Activated CD4-positive, CD25-positive, alpha-beta regulatory T cell treated with anti-CD3 and anti-CD28 coated beads, Interleukin-2, amount 50 U/mL, for 16 hours (primary cell): ENCODE measurements around the gene RDH12.
"Not testable (repeated sequence)": the region's sequence is repeated elsewhere in the genome, so short reads cannot be mapped to it uniquely, and the experiment has no call there.

Experiments
- DNase-seq: peaks from one replicate; pipeline ENCODE4 v3.0.0-alpha.2; 2020; ENCODE audit warnings: low read depth, low spot score

Gene RDH12

DNA sequence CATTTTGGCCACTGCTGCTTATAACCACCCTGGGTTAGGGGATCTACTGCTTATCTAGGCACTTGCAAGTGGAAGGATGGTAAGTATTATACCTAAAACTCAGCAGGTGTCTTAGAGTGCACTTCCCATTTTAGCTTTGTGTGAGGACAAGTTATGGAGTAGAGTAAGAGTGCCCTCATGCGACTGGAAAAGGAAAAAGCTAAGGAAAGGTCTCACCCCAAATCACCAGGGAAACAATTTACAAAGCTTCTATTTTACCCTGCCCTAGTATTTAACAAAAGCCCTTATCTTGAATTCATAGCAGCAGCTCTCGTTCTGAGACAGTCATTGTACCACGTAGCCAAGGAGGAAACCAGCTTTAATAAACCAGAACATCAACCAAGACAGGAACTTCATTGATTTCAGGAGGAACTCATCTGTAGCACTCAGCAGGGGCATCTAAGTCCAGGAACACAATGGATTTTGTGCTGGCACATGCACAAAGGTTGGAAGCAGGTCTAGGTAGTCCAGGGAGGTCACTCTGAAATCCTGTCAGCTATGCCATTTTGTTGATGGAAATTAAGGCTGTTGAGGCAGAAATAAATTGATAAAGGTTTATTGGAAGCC lies 2.9 kb downstream of the RDH12 start:
- DNase-seq, result no peak

DNA sequence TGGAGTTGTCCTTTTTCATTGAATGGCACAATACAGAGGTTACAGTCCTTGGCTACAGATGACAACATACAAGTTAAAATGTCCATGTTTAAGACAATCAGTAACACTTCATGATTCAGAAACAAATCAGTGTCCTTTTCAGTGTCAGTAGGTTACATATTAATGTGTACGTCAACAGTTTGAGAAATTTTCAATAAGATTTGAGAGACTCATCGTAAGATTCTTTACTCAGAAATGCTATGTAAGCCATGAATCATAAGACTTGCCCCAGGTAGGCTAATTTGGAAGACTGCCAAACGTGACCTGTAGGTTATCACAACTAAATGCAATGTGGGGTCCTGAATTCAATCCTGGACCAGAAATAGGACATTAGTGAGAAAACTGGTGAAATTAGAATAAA lies 3.5 kb downstream of the RDH12 start:
- no peak for DNase-seq

DNA sequence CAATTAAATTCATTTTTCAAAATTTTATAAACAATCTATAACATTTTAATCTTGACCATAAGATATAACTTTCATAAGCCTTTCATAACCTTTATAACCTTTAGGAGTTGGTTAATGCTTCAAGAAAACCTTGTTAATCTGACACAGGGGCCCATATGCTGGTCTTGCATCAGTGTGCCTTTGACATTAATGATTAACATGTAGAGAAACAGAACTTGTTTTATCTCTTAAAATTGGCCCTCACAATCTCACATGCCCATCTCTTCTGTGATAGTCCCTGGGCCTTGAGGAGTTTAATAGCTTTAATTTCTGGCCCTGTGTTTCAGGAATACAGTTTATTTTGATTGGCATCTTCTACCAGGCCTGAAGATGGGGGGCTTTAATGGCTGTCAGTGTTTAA lies 7.7 kb downstream of the RDH12 start:
- DNase-seq, result not testable (repeated sequence)

DNA sequence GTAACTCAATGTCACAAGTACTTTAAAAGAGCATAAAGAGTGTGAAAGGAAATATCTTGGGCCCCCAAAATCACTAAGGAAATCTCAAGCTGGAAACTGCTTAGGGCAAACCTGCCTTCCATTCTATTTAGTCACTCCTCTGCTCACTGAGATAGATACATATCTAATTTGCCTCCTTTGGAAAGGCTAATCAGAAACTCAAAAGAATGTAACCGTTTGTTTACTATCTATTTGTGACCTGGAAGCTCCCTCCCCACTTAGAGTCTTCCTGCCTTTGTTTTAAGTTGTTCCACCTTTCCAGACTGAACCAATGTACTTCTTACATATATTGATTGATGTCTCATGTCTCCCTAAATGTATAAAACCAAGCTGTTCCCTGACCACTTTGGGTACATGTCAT lies 8.1 kb downstream of the RDH12 start:
- DNase-seq, result not testable (repeated sequence)

DNA sequence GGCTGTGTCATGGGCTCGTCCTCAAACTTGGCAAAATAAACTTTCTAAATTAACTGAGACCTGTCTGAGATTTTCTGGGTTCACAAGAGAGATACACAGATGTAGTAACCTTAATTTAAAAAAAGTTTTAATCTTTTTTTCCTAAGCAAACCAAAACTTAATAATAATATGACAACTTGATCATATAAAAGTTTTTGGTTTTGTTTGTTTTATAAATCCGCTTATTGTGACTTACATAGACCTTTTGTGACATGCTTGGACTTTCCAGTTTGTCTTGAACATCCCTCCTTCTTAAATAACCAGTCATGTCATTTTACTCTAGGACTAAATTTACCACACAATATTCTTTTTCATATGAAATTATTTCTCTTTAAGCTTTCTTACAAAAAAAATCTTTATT lies 8.5 kb downstream of the RDH12 start:
- no peak for DNase-seq

DNA sequence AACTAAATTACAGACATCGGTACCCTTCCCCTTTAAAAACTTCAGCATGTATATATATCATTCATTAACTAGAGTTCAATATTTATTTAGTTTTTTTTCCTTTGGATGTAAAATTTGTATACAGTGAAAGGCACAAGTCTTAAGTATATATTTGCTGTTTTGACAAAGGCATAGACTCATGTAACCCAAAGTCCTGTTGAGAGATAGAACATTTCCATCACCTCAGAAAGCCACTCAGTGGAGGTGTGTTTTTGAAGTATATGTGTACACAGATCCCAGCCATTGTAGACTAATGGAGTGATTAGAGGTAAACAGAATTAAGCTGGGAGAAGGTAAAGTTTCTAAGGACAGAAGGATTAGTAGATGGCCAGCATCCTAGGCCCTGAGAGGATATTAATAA lies 15.4 kb downstream of the RDH12 start:
- no peak for DNase-seq

DNA sequence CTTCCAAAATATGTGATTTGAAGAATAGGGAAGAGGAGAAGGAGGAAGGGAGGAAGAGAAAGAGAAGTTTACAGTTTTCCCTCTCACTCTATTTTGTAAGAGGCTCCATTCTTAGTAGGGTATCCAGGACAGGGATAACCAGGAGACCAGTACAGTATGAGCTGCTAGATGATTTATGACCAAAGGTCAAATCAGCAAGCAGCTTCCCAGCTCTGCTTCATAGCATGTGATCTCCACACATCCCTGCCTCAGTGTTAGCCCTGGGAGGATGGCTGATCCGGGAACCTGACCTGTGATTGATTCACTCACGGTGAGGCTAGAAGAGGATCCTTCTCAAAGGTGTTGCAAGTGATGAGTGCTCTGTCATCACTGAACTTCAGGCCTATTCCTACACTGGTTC lies 16.6 kb downstream of the RDH12 start:
- DNase-seq, result no peak

DNA sequence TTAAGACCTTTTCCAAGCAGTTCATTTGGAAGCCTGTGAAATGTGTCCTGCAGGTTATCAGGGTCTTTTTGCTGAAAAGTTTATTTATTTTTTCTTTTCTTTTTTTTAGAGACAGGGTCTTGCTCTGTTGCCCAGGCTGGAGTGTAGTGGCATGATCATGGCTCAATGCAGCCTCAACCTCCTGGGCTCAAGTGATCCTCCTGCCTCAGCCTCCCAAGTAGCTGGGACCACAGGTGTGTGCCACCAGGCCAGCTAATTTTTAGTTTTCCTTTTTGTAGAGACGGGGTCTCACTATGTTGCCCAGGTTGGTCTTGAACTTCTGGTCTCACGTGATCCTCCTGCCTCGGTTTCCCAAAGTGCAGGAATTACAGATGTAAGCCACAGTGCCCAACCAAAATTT lies 17.7 kb downstream of the RDH12 start:
- not testable (repeated sequence) for DNase-seq

DNA sequence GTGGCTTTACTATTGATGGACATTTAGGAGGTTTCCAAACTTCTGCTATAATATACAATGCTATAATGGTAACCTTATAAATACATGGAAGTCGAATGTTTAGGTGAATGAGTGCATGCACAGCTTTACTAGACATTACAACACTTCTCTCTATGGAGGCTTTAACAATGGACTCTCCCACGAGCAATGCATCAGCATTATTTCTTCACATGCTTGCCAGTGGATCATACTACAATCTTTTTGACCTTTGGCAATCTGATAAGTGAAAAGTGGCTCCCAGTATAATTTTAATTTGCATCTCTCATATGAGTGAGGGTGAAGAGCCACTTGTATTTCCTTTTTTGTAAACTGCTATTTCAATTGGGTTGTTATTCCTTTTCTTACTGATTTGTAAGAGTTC lies 18.2 kb downstream of the RDH12 start:
- DNase-seq, result no peak

DNA sequence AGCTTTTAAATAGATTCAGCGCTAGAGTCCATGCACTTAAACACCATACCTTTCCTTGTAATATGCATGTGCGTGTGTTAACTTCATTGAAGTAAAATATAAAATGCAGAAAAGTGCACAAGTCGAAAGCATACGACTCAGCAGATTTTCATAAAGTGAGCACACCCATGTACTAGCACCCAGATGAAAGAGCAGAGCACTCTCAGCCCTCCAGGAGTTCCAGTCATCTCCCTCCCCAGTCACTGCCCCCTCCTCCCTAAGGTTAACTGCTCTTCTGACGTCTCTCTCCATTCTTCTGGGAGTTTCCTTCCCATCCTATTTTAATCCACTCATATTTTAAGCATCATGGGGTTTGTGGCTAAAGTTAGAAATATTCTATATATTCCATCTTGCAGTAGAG lies 20.2 kb downstream of the RDH12 start:
- no peak for DNase-seq

DNA sequence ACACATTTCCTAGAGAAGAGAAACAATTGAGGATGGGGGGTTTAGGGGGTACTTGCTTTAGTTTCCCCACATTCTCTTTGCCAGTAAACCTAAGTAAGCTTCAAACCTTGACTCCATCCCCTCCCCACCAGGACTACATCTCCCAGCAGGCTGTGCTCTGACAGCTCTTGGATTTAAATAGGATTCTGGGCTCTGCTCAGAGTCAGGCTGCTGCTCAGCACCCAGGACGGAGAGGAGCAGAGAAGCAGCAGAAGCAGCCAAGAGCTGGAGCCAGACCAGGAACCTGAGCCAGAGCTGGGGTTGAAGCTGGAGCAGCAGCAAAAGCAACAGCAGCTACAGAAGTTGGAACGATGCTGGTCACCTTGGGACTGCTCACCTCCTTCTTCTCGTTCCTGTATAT lies 20.6 kb downstream of the RDH12 start:
- no peak for DNase-seq

DNA sequence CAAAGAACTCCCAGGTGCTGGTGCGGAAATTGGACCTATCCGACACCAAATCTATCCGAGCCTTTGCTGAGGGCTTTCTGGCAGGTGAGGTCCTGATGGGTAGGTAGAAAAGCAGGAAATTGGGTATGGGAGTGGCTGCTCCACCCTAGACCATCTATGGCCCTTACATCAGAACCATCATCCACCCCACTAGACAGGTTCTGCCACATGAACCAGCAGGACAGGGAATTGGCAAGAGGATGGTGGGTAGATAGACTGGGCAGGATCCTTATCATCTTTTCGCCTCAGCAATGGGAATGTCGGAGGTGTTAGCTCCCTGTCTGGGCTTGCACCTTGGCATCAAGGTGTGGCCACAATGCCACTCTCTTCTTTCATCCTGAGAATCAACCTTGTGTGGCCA lies 23.5 kb downstream of the RDH12 start:
- DNase-seq, result no peak

DNA sequence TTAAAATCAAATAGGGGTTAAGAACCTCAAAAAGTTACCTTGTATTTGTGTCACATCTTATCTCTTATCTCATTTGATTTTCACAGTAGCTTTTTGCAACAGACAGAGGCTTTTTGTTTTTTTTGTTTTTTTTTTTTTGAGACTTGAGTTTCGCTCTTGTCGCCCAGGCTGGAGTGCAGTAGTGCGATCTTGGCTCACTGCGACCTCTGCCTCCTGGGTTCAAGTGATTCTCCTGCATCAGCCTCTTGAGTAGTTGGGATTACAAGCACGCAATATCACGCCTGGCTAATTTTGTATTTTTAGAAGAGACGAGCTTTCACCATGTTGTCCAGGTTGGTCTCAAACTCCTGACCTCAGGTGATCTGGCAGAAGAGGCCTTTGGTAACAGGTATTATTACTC lies 25.7 kb downstream of the RDH12 start:
- no peak for DNase-seq

DNA sequence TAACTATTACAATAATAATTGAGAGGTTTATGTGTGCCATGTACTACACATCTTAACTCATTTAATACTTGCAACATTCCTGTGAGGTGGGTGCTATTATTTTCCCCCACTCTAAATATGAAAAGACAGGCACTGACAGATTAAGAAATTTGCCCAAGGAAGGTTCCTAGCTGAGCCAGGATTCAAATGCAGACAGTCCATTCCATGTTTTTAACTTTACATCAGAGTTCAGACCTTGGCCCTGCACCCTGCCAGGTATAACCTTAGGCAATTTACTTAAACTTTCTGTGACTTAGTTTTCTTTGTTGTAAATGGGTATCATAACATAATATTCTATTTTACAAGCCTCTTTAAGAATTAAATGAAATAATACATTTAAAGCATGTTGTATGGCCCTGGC lies 26.6 kb downstream of the RDH12 start:
- DNase-seq, result no peak

DNA sequence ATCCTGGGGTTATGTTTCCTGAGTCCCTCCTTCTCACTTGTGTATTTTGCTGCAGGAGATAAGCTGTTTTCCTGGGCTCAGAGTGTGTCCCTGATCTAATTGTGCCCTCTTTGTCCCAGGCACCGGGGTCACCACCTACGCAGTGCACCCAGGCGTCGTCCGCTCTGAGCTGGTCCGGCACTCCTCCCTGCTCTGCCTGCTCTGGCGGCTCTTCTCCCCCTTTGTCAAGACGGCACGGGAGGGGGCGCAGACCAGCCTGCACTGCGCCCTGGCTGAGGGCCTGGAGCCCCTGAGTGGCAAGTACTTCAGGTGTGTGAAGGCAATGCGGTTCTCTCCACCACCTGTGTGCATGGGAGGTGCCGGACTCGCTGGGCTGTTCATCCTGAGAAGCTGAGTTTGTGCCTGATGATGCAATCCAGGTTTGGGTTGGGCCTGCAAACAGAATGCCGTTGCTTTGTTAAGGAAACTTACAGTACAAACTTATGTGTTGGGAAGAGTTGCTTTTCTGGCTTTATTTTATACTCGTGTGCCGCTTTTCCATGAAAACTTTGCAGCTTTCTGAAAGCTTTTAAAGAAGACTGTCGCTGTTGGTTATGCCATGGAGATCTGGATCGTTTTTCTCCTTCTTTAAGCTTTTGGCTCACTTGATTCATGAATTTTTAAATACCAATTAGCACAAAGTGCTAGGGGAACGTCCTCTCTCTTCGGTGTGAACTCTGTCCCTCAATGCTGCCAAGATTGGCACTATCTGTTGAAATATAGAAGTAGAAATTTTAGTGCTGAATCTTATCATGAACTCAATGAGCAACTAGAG lies 27.6 kb downstream of the RDH12 start:
- no peak for DNase-seq

DNA sequence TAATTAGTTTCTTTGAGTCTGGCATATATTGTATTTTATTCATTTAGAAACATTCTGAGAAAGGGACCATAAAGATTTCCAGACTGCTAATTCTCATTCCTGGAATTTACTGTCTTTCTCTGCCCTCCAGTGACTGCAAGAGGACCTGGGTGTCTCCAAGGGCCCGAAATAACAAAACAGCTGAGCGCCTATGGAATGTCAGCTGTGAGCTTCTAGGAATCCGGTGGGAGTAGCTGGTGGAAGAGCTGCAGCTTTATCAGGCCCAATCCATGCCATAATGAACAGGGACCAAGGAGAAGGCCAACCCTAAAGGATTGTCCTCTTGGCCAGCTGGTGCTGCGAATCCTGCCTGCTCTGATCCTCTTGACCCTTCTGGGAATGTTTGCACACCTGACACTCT lies 31.9 kb downstream of the RDH12 start:
- DNase-seq, result no peak

DNA sequence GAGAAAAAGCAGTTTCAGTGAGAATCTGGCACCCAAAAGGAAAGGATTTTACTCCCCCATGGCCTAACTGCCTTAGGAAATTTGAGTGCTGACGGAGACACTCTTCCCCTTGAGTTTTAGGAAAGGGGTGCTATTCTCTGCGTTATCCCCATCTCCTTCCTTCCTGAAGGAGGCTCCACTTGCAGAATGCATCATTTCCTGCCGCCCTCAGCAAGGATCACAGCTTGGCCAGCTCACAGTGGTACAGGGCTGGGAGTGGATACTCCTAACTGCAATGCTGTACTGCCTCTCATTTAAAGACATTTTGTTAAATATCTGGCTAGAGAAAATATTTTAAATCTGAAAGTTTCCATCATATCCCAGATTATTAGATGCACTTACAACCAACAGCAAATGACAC lies 33.0 kb downstream of the RDH12 start:
- no peak for DNase-seq

DNA sequence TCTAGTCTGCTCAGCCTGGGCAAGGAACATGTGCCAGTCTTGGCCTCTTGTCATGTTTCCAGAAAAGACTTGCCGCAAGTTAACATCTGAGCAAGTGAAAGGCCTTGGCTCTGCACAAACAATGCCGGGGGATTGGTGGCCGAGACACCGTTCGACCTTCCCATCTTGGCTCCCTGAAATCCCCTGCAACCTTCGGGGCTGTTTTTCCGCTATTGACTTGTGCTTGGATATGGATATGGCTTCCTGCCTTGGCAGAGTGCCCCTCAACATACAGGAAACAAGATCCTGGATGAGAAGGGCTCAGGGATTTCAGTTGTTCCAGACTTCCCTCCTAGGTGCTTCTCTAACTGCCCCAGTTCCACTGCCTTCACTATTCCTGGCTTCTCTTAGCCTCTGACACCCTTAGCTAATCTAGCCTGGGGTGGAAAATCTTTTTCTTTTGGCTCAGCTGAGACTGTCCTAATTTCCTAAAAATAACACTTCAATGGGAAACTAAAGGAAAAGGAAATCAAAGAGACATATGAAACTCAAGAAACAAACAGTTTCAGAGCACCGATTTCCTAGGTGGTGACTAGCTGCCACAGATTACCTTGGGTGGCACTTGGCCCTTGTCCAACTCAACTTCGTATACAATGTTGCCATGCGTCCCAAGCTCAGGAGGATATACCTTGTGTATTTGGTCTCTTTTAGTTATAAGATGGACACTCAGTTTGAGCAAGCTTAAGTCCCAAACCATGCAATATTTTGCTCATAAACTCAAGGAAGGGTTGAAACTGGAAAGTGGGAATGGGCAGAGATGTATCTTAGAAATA lies 33.9 kb downstream of the RDH12 start:
- DNase-seq, result no peak

DNA sequence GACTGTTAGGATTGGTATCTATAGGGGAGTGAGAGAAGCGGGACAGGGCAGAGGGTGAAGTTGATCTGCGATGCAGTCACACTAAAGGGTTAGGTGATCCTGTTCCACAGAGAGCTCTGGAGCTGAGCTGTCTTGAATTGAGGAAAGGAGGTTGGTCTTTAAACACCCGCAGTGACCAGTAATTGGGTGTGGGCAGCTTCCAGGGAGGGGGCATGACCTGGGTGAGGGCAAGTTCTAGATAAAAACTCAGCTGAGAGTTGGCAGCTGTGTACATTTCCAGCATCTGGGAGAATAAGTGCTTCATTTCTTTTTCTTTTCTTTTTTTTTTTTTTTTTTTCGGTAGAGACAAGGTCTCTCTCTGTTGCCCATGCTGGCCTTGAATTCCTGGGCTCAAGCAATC lies 35.1 kb downstream of the RDH12 start:
- no peak for DNase-seq

DNA sequence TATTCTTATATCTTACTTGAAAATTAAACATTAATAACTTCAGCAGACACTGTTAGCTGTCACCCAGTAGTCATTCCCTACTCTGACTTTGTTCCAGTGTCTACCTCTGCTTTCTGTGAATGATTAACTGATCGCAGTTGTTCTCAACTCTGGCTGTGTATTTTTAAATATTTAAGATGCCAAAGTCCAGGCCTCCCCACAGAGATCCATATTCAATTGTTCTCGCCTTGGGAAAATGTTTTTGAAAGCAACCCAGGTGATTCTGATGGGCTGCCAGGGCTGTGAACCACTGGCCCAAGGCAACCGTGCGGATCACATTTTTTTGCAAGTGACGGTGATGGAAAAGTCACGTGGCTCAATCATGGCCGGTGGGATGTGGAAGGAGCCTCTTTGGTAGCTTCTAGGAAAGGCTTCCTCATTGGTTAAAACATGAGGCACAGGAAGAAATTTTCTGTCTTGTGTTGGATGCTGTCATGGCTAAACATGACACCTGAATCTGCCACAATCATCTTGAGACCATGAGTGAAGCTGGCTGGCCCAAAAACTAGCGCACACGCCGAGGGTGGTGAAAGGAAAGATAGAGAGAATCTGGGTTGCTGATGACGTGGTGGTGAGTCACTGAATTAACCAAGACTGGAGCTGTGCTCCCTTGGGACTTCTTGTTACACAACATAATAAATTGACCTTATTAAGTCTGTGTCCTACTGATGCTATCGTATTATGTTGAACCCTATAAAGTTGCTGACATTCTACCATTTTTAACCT lies 37.2 kb downstream of the RDH12 start:
- DNase-seq, result no peak

DNA sequence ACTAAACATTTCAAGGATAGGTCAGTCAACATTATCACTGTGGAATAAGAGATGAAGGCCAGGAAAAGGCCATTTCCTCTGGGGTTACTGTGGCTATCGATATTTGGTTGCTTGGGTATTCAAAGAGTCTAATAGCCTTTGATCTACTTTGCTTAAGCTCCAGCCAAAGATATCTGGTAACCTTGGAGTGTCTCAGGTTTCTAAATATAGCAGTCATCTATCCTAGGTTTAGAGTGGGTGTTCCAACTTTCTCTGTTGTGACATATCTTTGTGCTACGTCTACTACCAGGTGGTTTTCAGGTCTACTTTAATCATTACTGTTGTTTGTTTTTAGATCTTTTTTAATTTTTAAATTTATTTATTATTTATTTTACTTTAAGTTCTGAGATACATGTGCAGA lies 42.4 kb downstream of the RDH12 start:
- DNase-seq, result no peak

DNA sequence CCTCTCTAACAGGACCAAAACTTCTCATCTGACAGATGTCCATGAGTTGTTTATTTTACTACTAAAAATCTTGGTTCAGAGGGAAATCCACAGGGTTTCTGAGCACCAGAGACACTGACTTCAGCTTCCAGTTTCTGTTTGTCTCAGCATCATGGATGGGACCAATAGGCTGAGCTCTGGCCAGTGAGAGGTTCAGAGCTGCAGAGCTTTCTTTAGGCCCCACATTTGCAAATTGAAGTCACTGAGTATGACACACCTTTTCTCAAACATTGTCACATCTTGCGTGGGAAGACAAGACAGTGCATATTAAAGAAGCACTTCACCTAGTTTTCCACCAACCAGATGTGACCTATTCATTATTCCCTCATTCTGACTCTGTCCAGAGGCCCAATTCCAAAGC lies 45.2 kb downstream of the RDH12 start:
- DNase-seq, result no peak
